ENCODE measurements around the gene MCRIP2. TPM values are rescaled to one million over a fixed set of nuclear protein-coding genes. Genes with fewer than 3 reads are reported as not detected.

Gene MCRIP2
- total and polyA plus RNA-seq, 2 donors: 17.0 to 25.2 TPM

GRCh38 chr16:662095-662494 lies 20.5 kb downstream of the MCRIP2 start:
- no peak for DNase-seq (ENCODE audit: low read depth in 6 of 9, low spot score in 9 of 9)
- Histone ChIP-seq H3K36me3 (ENCODE audit: control insufficient read depth in 2 of 2, insufficient read depth in 2 of 2, low read length in 1 of 2) (peaks cover 15 to 27% of the 10 kb centered on the region in 2 donors), H3K4me3 (ENCODE audit: low read length in 2 of 2) (no peak overlapping the region), H3K4me1 (ENCODE audit: control insufficient read depth in 2 of 2, insufficient read depth in 2 of 2, low read length in 2 of 2) (no peaks in the 10 kb centered on the region), H3K27ac (ENCODE audit: low read depth in 1 of 2, low read length in 1 of 2) (no peak overlapping the region), H3K27me3 (ENCODE audit: control insufficient read depth in 2 of 2, insufficient read depth in 1 of 2, low read length in 1 of 2) (no peaks in the 10 kb centered on the region), H3K9me3 (ENCODE audit: control insufficient read depth in 2 of 2, insufficient read depth in 1 of 2, low read length in 1 of 2) (no peaks in the 10 kb centered on the region)
- 98% methylated on average over 19 of the region's 19 CpGs for WGBS

GRCh38 chr16:662597-662996 lies 21.0 kb downstream of the MCRIP2 start:
- Histone ChIP-seq H3K4me1 (ENCODE audit: control insufficient read depth in 2 of 2, insufficient read depth in 2 of 2, low read length in 2 of 2) (peaks cover 2 to 4% of the 10 kb centered on the region in 2 donors), H3K9me3 (ENCODE audit: control insufficient read depth in 2 of 2, insufficient read depth in 1 of 2, low read length in 1 of 2) (no peaks in the 10 kb centered on the region), H3K27ac (ENCODE audit: low read depth in 1 of 2, low read length in 1 of 2) (no peak overlapping the region), H3K4me3 (ENCODE audit: low read length in 2 of 2) (no peak overlapping the region), H3K36me3 (ENCODE audit: control insufficient read depth in 2 of 2, insufficient read depth in 2 of 2, low read length in 1 of 2) (peaks cover 13 to 22% of the 10 kb centered on the region in 2 donors), H3K27me3 (ENCODE audit: control insufficient read depth in 2 of 2, insufficient read depth in 1 of 2, low read length in 1 of 2) (no peaks in the 10 kb centered on the region)
- DNase-seq (ENCODE audit: low read depth in 6 of 9, low spot score in 9 of 9): no peak
- over 99% methylated on average over 21 of the region's 21 CpGs for WGBS

GRCh38 chr16:666572-666971 lies 24.9 kb downstream of the MCRIP2 start:
- no peak overlapping the region for H3K4me3 ChIP-seq (ENCODE audit: low read length in 2 of 2)
- DNase-seq (ENCODE audit: low read depth in 6 of 9, low spot score in 9 of 9): no peak
- no peaks in the 10 kb centered on the region for H3K27me3 ChIP-seq (ENCODE audit: control insufficient read depth in 2 of 2, insufficient read depth in 1 of 2, low read length in 1 of 2)
- H3K27ac ChIP-seq (ENCODE audit: low read depth in 1 of 2, low read length in 1 of 2): no peak overlapping the region
- 95% methylated on average over 13 of the region's 13 CpGs for WGBS
- peaks cover 8 to 12% of the 10 kb centered on the region in 2 donors for H3K4me1 ChIP-seq (ENCODE audit: control insufficient read depth in 2 of 2, insufficient read depth in 2 of 2, low read length in 2 of 2)
- H3K36me3 ChIP-seq (ENCODE audit: control insufficient read depth in 2 of 2, insufficient read depth in 2 of 2, low read length in 1 of 2): peaks cover 30 to 33% of the 10 kb centered on the region in 2 donors
- no peaks in the 10 kb centered on the region for H3K9me3 ChIP-seq (ENCODE audit: control insufficient read depth in 2 of 2, insufficient read depth in 1 of 2, low read length in 1 of 2)

- H3K4me1 ChIP-seq (ENCODE audit: control insufficient read depth in 2 of 2, insufficient read depth in 2 of 2, low read length in 2 of 2): peaks cover 8 to 12% of the 10 kb centered on the region in 2 donors
- H3K36me3 ChIP-seq (ENCODE audit: control insufficient read depth in 2 of 2, insufficient read depth in 2 of 2, low read length in 1 of 2): peaks cover 37% of the 10 kb centered on the region in 2 donors
- H3K4me3 ChIP-seq (ENCODE audit: low read length in 2 of 2): peak overlapping the region; percentile 72 to 91
- H3K27ac ChIP-seq (ENCODE audit: low read depth in 1 of 2, low read length in 1 of 2): peak overlapping the region; percentile 36 to 68
- no peaks in the 10 kb centered on the region for H3K27me3 ChIP-seq (ENCODE audit: control insufficient read depth in 2 of 2, insufficient read depth in 1 of 2, low read length in 1 of 2)
- WGBS: 92% methylated on average over 22 of the region's 22 CpGs
- H3K9me3 ChIP-seq (ENCODE audit: control insufficient read depth in 2 of 2, insufficient read depth in 1 of 2, low read length in 1 of 2): no peaks in the 10 kb centered on the region
- no peak for DNase-seq (ENCODE audit: low read depth in 6 of 9, low spot score in 9 of 9)
Measured at GRCh38 chr16:667113-667779, 25.6 kb downstream of the MCRIP2 start.

GRCh38 chr16:667780-668518 lies 26.3 kb downstream of the MCRIP2 start, which contains the start of gene RHOT2:
Gene RHOT2, plus strand, starts transcription at chr16:668132. Its CDS starts 68 bp downstream, at chr16:668200.
- Histone ChIP-seq H3K4me3 (ENCODE audit: low read length in 2 of 2) (peak within 1 kb of the TSS; percentile 72 to 91), H3K9me3 (ENCODE audit: control insufficient read depth in 2 of 2, insufficient read depth in 1 of 2, low read length in 1 of 2) (no peaks in the 10 kb centered on the region), H3K36me3 (ENCODE audit: control insufficient read depth in 2 of 2, insufficient read depth in 2 of 2, low read length in 1 of 2) (peaks cover 39% of the 10 kb centered on the region in 2 donors), H3K27me3 (ENCODE audit: control insufficient read depth in 2 of 2, insufficient read depth in 1 of 2, low read length in 1 of 2) (no peaks in the 10 kb centered on the region), H3K27ac (ENCODE audit: low read depth in 1 of 2, low read length in 1 of 2) (peak within 1 kb of the TSS; percentile 36 to 89), H3K4me1 (ENCODE audit: control insufficient read depth in 2 of 2, insufficient read depth in 2 of 2, low read length in 2 of 2) (peaks cover 8 to 12% of the 10 kb centered on the region in 2 donors)
- WGBS: under 1% methylated on average over 78 of the region's 78 CpGs
- peak in 7 of 9 donors; percentile 67 to 91 (median 81) for DNase-seq (ENCODE audit: low read depth in 6 of 9, low spot score in 9 of 9)

- DNase-seq (ENCODE audit: low read depth in 6 of 9, low spot score in 9 of 9): no peak
- peaks cover 8 to 12% of the 10 kb centered on the region in 2 donors for H3K4me1 ChIP-seq (ENCODE audit: control insufficient read depth in 2 of 2, insufficient read depth in 2 of 2, low read length in 2 of 2)
- H3K36me3 ChIP-seq (ENCODE audit: control insufficient read depth in 2 of 2, insufficient read depth in 2 of 2, low read length in 1 of 2): peaks cover 45 to 46% of the 10 kb centered on the region in 2 donors
- no peaks in the 10 kb centered on the region for H3K27me3 ChIP-seq (ENCODE audit: control insufficient read depth in 2 of 2, insufficient read depth in 1 of 2, low read length in 1 of 2)
- H3K4me3 ChIP-seq (ENCODE audit: low read length in 2 of 2): peak overlapping the region; percentile 72 to 91
- 12% methylated on average over 50 of the region's 50 CpGs for WGBS
- peak overlapping the region in 1 of 2 donors; percentile 89 for H3K27ac ChIP-seq (ENCODE audit: low read depth in 1 of 2, low read length in 1 of 2)
- no peaks in the 10 kb centered on the region for H3K9me3 ChIP-seq (ENCODE audit: control insufficient read depth in 2 of 2, insufficient read depth in 1 of 2, low read length in 1 of 2)
Measured at GRCh38 chr16:668519-669171, 27.0 kb downstream of the MCRIP2 start.

- Histone ChIP-seq H3K27me3 (ENCODE audit: control insufficient read depth in 2 of 2, insufficient read depth in 1 of 2, low read length in 1 of 2) (peaks cover 3 to 8% of the 10 kb centered on the region in 2 donors), H3K27ac (ENCODE audit: low read depth in 1 of 2, low read length in 1 of 2) (no peak overlapping the region), H3K9me3 (ENCODE audit: control insufficient read depth in 2 of 2, insufficient read depth in 1 of 2, low read length in 1 of 2) (no peaks in the 10 kb centered on the region), H3K4me3 (ENCODE audit: low read length in 2 of 2) (no peak overlapping the region), H3K4me1 (ENCODE audit: control insufficient read depth in 2 of 2, insufficient read depth in 2 of 2, low read length in 2 of 2) (peaks cover 8 to 12% of the 10 kb centered on the region in 2 donors), H3K36me3 (ENCODE audit: control insufficient read depth in 2 of 2, insufficient read depth in 2 of 2, low read length in 1 of 2) (peaks cover 51 to 53% of the 10 kb centered on the region in 2 donors)
- WGBS: 97% methylated on average over 13 of the region's 13 CpGs
- DNase-seq (ENCODE audit: low read depth in 6 of 9, low spot score in 9 of 9): no peak
Measured at GRCh38 chr16:669666-670065, 28.0 kb downstream of the MCRIP2 start.

- H3K36me3 ChIP-seq (ENCODE audit: control insufficient read depth in 2 of 2, insufficient read depth in 2 of 2, low read length in 1 of 2): peaks cover 51 to 53% of the 10 kb centered on the region in 2 donors
- H3K9me3 ChIP-seq (ENCODE audit: control insufficient read depth in 2 of 2, insufficient read depth in 1 of 2, low read length in 1 of 2): no peaks in the 10 kb centered on the region
- DNase-seq (ENCODE audit: low read depth in 6 of 9, low spot score in 9 of 9): no peak
- H3K27ac ChIP-seq (ENCODE audit: low read depth in 1 of 2, low read length in 1 of 2): no peak overlapping the region
- H3K27me3 ChIP-seq (ENCODE audit: control insufficient read depth in 2 of 2, insufficient read depth in 1 of 2, low read length in 1 of 2): peaks cover 13 to 17% of the 10 kb centered on the region in 2 donors
- H3K4me1 ChIP-seq (ENCODE audit: control insufficient read depth in 2 of 2, insufficient read depth in 2 of 2, low read length in 2 of 2): peaks cover 10 to 17% of the 10 kb centered on the region in 2 donors
- WGBS: 95% methylated on average over 52 of the region's 52 CpGs
- H3K4me3 ChIP-seq (ENCODE audit: low read length in 2 of 2): no peak overlapping the region
Measured at GRCh38 chr16:670485-671352, 29.1 kb downstream of the MCRIP2 start.
